ENCODE measurements around the gene SLC6A6. TPM values are rescaled to one million over a fixed set of nuclear protein-coding genes. Genes with fewer than 3 reads are reported as not detected.

SLC6A6 gene
- total and polyA plus RNA-seq, 2 experiments from 2014 or later, result 27.5 to 150 TPM

DNA sequence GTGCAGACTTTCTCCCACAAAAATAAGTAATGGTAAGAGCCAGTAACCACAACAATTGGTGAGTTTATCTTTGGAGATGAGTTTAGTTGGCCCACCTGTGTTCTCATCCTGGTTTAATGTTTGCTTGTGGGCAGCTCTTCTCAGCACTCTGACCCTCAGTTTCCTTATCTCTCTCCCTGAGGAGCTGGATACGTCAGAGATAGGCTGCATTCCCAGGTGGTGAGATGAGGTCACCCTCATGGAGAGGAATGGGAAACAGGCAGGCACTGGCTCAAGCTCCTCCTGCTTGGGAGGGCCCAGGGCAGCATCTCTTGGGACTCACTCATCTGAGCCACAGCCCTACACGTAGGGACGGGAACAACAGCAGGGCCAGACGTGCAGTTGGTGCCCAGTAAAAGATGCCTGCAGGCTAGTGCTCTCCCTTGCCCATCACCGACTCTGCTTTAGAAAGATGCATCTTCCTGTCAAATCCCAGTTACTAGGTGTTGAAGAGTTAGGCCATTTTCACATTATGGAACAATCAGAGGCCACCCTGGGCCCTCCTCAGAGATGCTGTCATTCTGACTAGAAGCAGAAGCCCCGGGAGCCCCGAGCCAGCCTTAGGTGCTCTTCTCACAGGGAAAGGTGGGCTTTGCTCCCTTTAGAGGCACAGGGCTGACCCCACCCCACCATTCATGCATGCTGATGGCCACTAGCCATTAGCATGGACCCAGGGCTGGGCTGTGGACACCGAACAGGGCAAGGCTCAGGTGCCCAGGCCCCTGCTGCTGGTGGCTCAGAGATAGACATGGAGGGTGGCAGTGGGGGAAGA lies 78.0 kb downstream of the SLC6A6 start:
- ATAC-seq (no peak), DNase-seq (ENCODE audit: low spot score) (no peak)
- Mint-ChIP-seq H3K9me3 (no peaks in the 10 kb centered on the region), H3K4me3 (no peak overlapping the region), H3K27ac (no peak overlapping the region), H3K27me3 (ENCODE audit: insufficient read depth, low read depth, poor library complexity) (peaks cover 11% of the 10 kb centered on the region), H3K4me1 (peaks cover 15% of the 10 kb centered on the region), H3K36me3 (ENCODE audit: low read depth) (peaks cover 86% of the 10 kb centered on the region)
- H3K36me3 ChIP-seq (ENCODE audit: insufficient read depth), result peaks cover 51% of the 10 kb centered on the region
- no peak overlapping the region for H2AFZ ChIP-seq
- no peaks in the 10 kb centered on the region for H3K9me2 ChIP-seq (ENCODE audit: insufficient read depth)
- no peaks in the 10 kb centered on the region for H3K27me3 ChIP-seq (ENCODE audit: insufficient read depth)
- 0 out of 2 replicates have a peak, but pooled peaks cover 2% of the 10 kb centered on the region for H3F3A ChIP-seq (replicated peaks; ENCODE audit: low read depth)
- H3K4me3 ChIP-seq, result no peak overlapping the region
- no peak overlapping the region for H3K4me2 ChIP-seq
- no peaks in the 10 kb centered on the region for H3K4me1 ChIP-seq (ENCODE audit: insufficient read depth)
- TF ChIP-seq, protein P1, sequence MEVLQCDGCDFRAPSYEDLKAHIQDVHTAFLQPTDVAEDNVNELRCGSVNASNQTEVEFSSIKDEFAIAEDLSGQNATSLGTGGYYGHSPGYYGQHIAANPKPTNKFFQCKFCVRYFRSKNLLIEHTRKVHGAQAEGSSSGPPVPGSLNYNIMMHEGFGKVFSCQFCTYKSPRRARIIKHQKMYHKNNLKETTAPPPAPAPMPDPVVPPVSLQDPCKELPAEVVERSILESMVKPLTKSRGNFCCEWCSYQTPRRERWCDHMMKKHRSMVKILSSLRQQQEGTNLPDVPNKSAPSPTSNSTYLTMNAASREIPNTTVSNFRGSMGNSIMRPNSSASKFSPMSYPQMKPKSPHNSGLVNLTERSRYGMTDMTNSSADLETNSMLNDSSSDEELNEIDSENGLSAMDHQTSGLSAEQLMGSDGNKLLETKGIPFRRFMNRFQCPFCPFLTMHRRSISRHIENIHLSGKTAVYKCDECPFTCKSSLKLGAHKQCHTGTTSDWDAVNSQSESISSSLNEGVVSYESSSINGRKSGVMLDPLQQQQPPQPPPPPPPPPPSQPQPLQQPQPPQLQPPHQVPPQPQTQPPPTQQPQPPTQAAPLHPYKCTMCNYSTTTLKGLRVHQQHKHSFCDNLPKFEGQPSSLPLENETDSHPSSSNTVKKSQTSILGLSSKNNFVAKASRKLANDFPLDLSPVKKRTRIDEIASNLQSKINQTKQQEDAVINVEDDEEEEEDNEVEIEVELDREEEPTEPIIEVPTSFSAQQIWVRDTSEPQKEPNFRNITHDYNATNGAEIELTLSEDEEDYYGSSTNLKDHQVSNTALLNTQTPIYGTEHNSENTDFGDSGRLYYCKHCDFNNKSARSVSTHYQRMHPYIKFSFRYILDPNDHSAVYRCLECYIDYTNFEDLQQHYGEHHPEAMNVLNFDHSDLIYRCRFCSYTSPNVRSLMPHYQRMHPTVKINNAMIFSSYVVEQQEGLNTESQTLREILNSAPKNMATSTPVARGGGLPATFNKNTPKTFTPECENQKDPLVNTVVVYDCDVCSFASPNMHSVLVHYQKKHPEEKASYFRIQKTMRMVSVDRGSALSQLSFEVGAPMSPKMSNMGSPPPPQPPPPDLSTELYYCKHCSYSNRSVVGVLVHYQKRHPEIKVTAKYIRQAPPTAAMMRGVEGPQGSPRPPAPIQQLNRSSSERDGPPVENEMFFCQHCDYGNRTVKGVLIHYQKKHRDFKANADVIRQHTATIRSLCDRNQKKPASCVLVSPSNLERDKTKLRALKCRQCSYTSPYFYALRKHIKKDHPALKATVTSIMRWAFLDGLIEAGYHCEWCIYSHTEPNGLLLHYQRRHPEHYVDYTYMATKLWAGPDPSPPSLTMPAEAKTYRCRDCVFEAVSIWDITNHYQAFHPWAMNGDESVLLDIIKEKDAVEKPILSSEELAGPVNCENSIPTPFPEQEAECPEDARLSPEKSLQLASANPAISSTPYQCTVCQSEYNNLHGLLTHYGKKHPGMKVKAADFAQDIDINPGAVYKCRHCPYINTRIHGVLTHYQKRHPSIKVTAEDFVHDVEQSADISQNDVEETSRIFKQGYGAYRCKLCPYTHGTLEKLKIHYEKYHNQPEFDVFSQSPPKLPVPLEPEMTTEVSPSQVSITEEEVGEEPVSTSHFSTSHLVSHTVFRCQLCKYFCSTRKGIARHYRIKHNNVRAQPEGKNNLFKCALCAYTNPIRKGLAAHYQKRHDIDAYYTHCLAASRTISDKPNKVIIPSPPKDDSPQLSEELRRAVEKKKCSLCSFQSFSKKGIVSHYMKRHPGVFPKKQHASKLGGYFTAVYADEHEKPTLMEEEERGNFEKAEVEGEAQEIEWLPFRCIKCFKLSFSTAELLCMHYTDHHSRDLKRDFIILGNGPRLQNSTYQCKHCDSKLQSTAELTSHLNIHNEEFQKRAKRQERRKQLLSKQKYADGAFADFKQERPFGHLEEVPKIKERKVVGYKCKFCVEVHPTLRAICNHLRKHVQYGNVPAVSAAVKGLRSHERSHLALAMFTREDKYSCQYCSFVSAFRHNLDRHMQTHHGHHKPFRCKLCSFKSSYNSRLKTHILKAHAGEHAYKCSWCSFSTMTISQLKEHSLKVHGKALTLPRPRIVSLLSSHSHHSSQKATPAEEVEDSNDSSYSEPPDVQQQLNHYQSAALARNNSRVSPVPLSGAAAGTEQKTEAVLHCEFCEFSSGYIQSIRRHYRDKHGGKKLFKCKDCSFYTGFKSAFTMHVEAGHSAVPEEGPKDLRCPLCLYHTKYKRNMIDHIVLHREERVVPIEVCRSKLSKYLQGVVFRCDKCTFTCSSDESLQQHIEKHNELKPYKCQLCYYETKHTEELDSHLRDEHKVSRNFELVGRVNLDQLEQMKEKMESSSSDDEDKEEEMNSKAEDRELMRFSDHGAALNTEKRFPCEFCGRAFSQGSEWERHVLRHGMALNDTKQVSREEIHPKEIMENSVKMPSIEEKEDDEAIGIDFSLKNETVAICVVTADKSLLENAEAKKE (CRISPR knock-in tag; IDR thresholded peaks at IDR 0.05), result no peak
- TF ChIP-seq ZNF331 (CRISPR knock-in tag; IDR thresholded peaks at IDR 0.05; ENCODE audit: low read depth), result no peak
- TF ChIP-seq, protein P2, sequence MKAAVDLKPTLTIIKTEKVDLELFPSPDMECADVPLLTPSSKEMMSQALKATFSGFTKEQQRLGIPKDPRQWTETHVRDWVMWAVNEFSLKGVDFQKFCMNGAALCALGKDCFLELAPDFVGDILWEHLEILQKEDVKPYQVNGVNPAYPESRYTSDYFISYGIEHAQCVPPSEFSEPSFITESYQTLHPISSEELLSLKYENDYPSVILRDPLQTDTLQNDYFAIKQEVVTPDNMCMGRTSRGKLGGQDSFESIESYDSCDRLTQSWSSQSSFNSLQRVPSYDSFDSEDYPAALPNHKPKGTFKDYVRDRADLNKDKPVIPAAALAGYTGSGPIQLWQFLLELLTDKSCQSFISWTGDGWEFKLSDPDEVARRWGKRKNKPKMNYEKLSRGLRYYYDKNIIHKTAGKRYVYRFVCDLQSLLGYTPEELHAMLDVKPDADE (IDR thresholded peaks at IDR 0.05), result no peak
- no peak for TF ChIP-seq STAT1 (IDR thresholded peaks at IDR 0.05; ENCODE audit: unreplicated experiment)
- no peak for TF ChIP-seq POLR2AphosphoS5 (IDR thresholded peaks at IDR 0.05; ENCODE audit: low read depth)
- no peak for TF ChIP-seq NANOG (IDR thresholded peaks at IDR 0.05; ENCODE audit: borderline replicate concordance)
- no peak for TF ChIP-seq JUNB (IDR thresholded peaks at IDR 0.05; ENCODE audit: unreplicated experiment)
- TF ChIP-seq ZNF114 (CRISPR knock-in tag; IDR thresholded peaks at IDR 0.05), result no peak
- TF ChIP-seq, protein P3, sequence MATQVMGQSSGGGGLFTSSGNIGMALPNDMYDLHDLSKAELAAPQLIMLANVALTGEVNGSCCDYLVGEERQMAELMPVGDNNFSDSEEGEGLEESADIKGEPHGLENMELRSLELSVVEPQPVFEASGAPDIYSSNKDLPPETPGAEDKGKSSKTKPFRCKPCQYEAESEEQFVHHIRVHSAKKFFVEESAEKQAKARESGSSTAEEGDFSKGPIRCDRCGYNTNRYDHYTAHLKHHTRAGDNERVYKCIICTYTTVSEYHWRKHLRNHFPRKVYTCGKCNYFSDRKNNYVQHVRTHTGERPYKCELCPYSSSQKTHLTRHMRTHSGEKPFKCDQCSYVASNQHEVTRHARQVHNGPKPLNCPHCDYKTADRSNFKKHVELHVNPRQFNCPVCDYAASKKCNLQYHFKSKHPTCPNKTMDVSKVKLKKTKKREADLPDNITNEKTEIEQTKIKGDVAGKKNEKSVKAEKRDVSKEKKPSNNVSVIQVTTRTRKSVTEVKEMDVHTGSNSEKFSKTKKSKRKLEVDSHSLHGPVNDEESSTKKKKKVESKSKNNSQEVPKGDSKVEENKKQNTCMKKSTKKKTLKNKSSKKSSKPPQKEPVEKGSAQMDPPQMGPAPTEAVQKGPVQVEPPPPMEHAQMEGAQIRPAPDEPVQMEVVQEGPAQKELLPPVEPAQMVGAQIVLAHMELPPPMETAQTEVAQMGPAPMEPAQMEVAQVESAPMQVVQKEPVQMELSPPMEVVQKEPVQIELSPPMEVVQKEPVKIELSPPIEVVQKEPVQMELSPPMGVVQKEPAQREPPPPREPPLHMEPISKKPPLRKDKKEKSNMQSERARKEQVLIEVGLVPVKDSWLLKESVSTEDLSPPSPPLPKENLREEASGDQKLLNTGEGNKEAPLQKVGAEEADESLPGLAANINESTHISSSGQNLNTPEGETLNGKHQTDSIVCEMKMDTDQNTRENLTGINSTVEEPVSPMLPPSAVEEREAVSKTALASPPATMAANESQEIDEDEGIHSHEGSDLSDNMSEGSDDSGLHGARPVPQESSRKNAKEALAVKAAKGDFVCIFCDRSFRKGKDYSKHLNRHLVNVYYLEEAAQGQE (IDR thresholded peaks at IDR 0.05; ENCODE audit: unreplicated experiment), result no peak
- no peak for TF ChIP-seq CREB1 (CRISPR knock-in tag; IDR thresholded peaks at IDR 0.05; ENCODE audit: low read depth)
- no peak for TF ChIP-seq EZH2 (IDR thresholded peaks at IDR 0.05; ENCODE audit: low read depth, unreplicated experiment)
- H4K20me1 ChIP-seq (replicated peaks; ENCODE audit: insufficient read depth), result peaks cover 7% of the 10 kb centered on the region
- H3K79me2 ChIP-seq (replicated peaks; ENCODE audit: insufficient read depth), result no peaks in the 10 kb centered on the region
- H3K27ac ChIP-seq (ENCODE audit: low read depth), result no peak overlapping the region

All from GM23338 (cell line).